B cell (primary cell): ENCODE measurements around the gene TPST2. TPM values are rescaled to one million over a fixed set of nuclear protein-coding genes. Genes with fewer than 3 reads are reported as not detected.

Source experiments
- ATAC-seq: fragments of 200-7000 bp; cut with Tn5 transposase; one replicate; pipeline ENCODE4 v1.10.0; 2021; ENCODE audit warnings: low read depth, mild to moderate bottlenecking, moderate number of reproducible peaks, moderate library complexity
- CTCF ChIA-PET: fragments of 350-600 bp; sonication (Branson Sonifier 250); formaldehyde crosslinking; loops from one replicate; lab custom pipeline; 2021; ENCODE audit warnings: antibody characterized with exemption, inconsistent platforms; lab: Charles Lee
- POLR2A ChIA-PET: fragments of 350-600 bp; sonication (Branson Sonifier 250); formaldehyde crosslinking; loops from one replicate; lab custom pipeline; 2021; ENCODE audit warnings: antibody characterized with exemption; lab: Charles Lee
- DNase-seq: peaks from one replicate; pipeline ENCODE4 v3.0.0; 2013
- H2AFZ ChIP-seq: 2 replicates; pipeline ENCODE4 v1.6.1; 2012; ENCODE audit warnings: mild to moderate bottlenecking, low read depth, low read length; ENCODE audit not compliant: insufficient read depth, poor library complexity, severe bottlenecking
- H3K27ac ChIP-seq, 2 donors: 1 replicate in 1 of 2; 2 replicates in 1 of 2; pipeline ENCODE4 v1.5.1; 2012 to 2013; ENCODE audit warnings: low read length in 2 of 2, mild to moderate bottlenecking in 2 of 2, moderate library complexity in 1 of 2
- H3K27me3 ChIP-seq, 4 experiments: fragments of 200-600 bp in 1 of 4; sonication (generic) in 1 of 4; replicated peaks in 1 of 4; 1 replicate in 2 of 4; 2 replicates in 2 of 4; pipeline versions ENCODE4 v1.6.1 to v1.7.0; 2013 to 2016; ENCODE audit warnings: low read length in 3 of 4, mild to moderate bottlenecking in 2 of 4, mixed read lengths in 1 of 4, moderate library complexity in 1 of 4; ENCODE audit not compliant: insufficient read depth in 4 of 4, control insufficient read depth in 3 of 4; ENCODE audit errors: control extremely low read depth in 1 of 4
- H3K36me3 ChIP-seq, 2 experiments: replicated peaks in 1 of 2; 1 replicate in 1 of 2; 2 replicates in 1 of 2; pipeline versions ENCODE4 v1.6.1 to v1.7.1; 2013; ENCODE audit warnings: low read length in 1 of 2; ENCODE audit not compliant: insufficient read depth in 2 of 2, control insufficient read depth in 1 of 2; ENCODE audit errors: control extremely low read depth in 1 of 2, extremely low read depth in 1 of 2
- H3K4me1 ChIP-seq, 2 donors: fragments of 200-600 bp in 1 of 2; sonication (generic) in 1 of 2; 1 replicate in 1 of 2; 2 replicates in 1 of 2; pipeline versions ENCODE4 v1.5.1 to v1.6.1; 2013 to 2017; ENCODE audit warnings: low read length in 2 of 2; ENCODE audit not compliant: control insufficient read depth in 2 of 2, insufficient read depth in 2 of 2
- H3K4me2 ChIP-seq: replicated peaks from 2 replicates; pipeline ENCODE3; 2012; ENCODE audit warnings: mild to moderate bottlenecking, low read depth, low read length; ENCODE audit not compliant: poor library complexity, severe bottlenecking
- H3K4me3 ChIP-seq, 5 experiments: fragments of 200-600 bp in 1 of 5; sonication (generic) in 1 of 5; 1 replicate in 3 of 5; 2 replicates in 2 of 5; pipeline versions ENCODE4 v1.5.1 to v1.7.0; 2011 to 2016; ENCODE audit warnings: low read length in 4 of 5, mild to moderate bottlenecking in 4 of 5, low read depth in 2 of 5, control low read depth in 1 of 5, moderate library complexity in 1 of 5; ENCODE audit not compliant: insufficient read depth in 1 of 5; ENCODE audit errors: control extremely low read depth in 1 of 5, extremely low read depth in 1 of 5
- H3K79me2 ChIP-seq: fragments of 200-600 bp; sonication (generic); one replicate; pipeline ENCODE4 v1.6.0; 2016; ENCODE audit warnings: low read length; ENCODE audit not compliant: control insufficient read depth, insufficient read depth
- H3K9ac ChIP-seq: fragments of 200-600 bp; sonication (generic); 2 replicates; pipeline ENCODE4 v1.6.1; 2017; ENCODE audit warnings: mild to moderate bottlenecking, low read length, moderate library complexity
- H3K9me3 ChIP-seq, 3 donors: one replicate each; pipeline versions ENCODE4 v1.6.1 to v1.7.1; 2013; ENCODE audit warnings: low read length in 2 of 3; ENCODE audit not compliant: control insufficient read depth in 2 of 3, insufficient read depth in 1 of 3; ENCODE audit errors: control extremely low read depth in 1 of 3
- H4K20me1 ChIP-seq: 2 replicates; pipeline ENCODE4 v1.6.0; 2012; ENCODE audit warnings: mild to moderate bottlenecking, low read length; ENCODE audit not compliant: insufficient read depth, control insufficient read depth, poor library complexity, severe bottlenecking
- H3K27ac Mint-ChIP-seq: one replicate; pipeline ENCODE4 v1.8.0; 2021; ENCODE audit warnings: mixed read lengths
- H3K27me3 Mint-ChIP-seq: one replicate; pipeline ENCODE4 v1.8.0; 2021; ENCODE audit warnings: mixed read lengths
- H3K4me1 Mint-ChIP-seq: one replicate; pipeline ENCODE4 v1.8.0; 2021; ENCODE audit warnings: mixed read lengths
- H3K4me3 Mint-ChIP-seq: one replicate; pipeline ENCODE4 v1.8.0; 2021; ENCODE audit warnings: mixed read lengths
- H3K9me3 Mint-ChIP-seq: one replicate; pipeline ENCODE4 v1.8.0; 2022; ENCODE audit warnings: mixed read lengths; ENCODE audit not compliant: insufficient read depth
- EZH2 ChIP-seq: IDR thresholded peaks from 2 replicates; pipeline ENCODE4 v1.6.1; 2012; ENCODE audit warnings: borderline replicate concordance, low read depth, mild to moderate bottlenecking, moderate library complexity, low read length; ENCODE audit not compliant: insufficient read depth, poor library complexity, severe bottlenecking
- WGBS: methylation state at CpG from one replicate; pipeline ENCODE4 v1.1.5; 2013; ENCODE audit warnings: missing lambda C conversion rate; ENCODE audit not compliant: insufficient coverage; 5-methylcytosine and 5-hydroxymethylcytosine counted together
- intact Hi-C: fragments of 100-400 bp; cut with micrococcal nuclease; formaldehyde crosslinking; loops from one replicate; pipeline ENCODE4 v1.10.0; 2022
- polyA plus RNA-seq: library from polyadenylated mRNA; depleted of rRNA; stranded (reverse); fragments of >200 nt; gene quantifications from 2 replicates; pipeline ENCODE4 v1.2.3, GENCODE V29; 2012
- total RNA-seq, 2 donors: library from RNA; stranded (reverse); fragments of 120-200 nt in 1 of 2; gene quantifications; 1 replicate in 1 of 2; 2 replicates in 1 of 2; pipeline versions ENCODE4 v1.2.3 to v1.2.4, GENCODE V29; 2013 to 2022
- TF ChIP-seq, protein P1 (sequence below): fragments of 200-600 bp; IDR thresholded peaks from one replicate; pipeline ENCODE4 v1.8.0; 2022; ENCODE audit warnings: antibody characterized with exemption, mild to moderate bottlenecking

Gene TPST2
- total and polyA plus RNA-seq, 2 donors (not counting 1 experiment from before 2014, with no cell fraction given) = 16.6 to 43.1 TPM

DNA sequence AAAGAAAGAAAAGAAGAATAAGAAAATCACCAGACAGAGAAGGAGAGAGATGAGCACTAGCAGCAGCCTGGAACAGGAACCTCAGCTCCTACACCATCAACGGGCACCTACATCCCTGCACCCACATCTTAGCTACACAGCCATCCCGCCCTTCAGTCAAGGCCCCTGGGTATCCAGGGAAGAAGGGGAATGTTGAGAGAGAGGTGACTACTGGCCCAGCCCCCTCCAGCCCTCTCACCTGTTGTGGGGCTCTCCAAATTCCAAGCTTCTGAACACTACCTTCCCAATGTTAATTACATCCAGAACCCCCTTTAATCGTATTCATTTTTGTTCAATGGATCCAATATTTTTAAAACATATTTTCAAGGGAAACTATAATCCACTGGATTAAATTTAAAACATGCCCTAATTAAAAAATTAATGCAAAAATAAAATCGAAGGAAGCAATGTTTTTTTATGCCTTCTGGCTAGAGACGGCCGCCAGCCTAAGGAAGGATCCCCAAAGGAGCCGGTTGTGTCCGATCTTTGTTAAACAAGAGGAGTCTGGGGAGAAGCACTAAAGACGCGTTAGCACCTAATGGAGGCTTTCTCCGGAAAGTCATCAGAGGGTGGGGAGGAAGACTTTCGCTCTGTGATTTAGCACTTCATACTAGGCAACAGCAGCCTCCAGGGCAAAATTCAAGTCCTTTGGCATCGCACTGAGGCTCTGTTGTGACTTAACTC is 9.5 kb downstream of the TPST2 start:
- Histone ChIP-seq H3K4me1 (peaks cover 20 to 28% of the 10 kb centered on the region in 2 donors), H3K4me2 (peak overlapping the region; percentile 88), H3K27ac (peak overlapping the region; percentile 50 to 83), H3K36me3 (peaks cover 0 to 3% of the 10 kb centered on the region in 2 experiments), H3K79me2 (peaks cover 55% of the 10 kb centered on the region), H3K27me3 (no peaks in the 10 kb centered on the region), H2AFZ (peak overlapping the region; percentile 83), H3K9me3 (no peaks in the 10 kb centered on the region), H3K4me3 (peak overlapping the region in 1 of 5 experiments; percentile 6), H4K20me1 (no peaks in the 10 kb centered on the region), H3K9ac (peak overlapping the region; percentile 56)
- ChIA-PET POLR2A (no interaction called here), CTCF (interaction anchor here (1.2 kb wide), 1 partner anchor 76 kb away, joined by 5 read pairs; no protein-coding TSS in a partner anchor)
- peak overlapping the region; percentile 98 for H3K27ac Mint-ChIP-seq
- intact Hi-C loops = no loop called here
- ATAC-seq (no peak), DNase-seq (no peak)
- no peaks in the 10 kb centered on the region for H3K27me3 Mint-ChIP-seq
- TF ChIP-seq, protein P1, sequence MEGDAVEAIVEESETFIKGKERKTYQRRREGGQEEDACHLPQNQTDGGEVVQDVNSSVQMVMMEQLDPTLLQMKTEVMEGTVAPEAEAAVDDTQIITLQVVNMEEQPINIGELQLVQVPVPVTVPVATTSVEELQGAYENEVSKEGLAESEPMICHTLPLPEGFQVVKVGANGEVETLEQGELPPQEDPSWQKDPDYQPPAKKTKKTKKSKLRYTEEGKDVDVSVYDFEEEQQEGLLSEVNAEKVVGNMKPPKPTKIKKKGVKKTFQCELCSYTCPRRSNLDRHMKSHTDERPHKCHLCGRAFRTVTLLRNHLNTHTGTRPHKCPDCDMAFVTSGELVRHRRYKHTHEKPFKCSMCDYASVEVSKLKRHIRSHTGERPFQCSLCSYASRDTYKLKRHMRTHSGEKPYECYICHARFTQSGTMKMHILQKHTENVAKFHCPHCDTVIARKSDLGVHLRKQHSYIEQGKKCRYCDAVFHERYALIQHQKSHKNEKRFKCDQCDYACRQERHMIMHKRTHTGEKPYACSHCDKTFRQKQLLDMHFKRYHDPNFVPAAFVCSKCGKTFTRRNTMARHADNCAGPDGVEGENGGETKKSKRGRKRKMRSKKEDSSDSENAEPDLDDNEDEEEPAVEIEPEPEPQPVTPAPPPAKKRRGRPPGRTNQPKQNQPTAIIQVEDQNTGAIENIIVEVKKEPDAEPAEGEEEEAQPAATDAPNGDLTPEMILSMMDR = no peak
- no peak for TF ChIP-seq EZH2
- peak overlapping the region; percentile 89 for H3K4me3 Mint-ChIP-seq
- 88% methylated on average over 10 of the region's 13 CpGs for WGBS
- no peaks in the 10 kb centered on the region for H3K9me3 Mint-ChIP-seq
- H3K4me1 Mint-ChIP-seq = peaks cover 45% of the 10 kb centered on the region

DNA sequence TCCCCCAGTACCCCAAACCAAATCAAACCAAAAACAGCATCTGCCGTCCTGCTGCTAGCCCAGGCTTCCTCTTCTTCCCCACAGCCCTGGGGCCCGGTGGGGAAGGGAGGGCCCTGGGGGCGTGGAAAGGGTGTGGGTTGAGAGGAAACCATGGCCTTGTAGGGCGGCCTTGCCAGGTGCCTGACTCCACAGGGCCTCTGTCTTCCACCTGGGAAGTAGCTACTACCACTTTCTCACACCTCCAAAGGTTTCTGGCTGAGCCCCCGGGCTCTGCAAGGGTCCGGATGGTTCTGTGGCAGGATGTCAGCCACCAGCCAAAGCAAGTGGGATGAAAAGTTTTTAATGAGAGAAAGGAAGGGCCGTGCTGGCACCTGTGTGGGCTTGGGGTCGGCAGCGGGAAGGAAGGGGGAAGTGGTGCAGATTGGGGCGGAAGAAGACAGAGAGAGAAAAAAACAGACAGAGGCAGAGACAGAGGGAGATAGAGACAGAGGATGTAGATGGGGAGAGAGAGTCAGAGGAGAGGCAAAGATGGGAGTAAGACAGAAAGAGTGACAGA is 10.5 kb downstream of the TPST2 start:
- Mint-ChIP-seq H3K27ac (peak overlapping the region; percentile 98), H3K4me3 (peak overlapping the region; percentile 89), H3K27me3 (no peaks in the 10 kb centered on the region), H3K4me1 (peaks cover 44% of the 10 kb centered on the region), H3K9me3 (no peaks in the 10 kb centered on the region)
- TF ChIP-seq, protein P1 = no peak
- no peak for TF ChIP-seq EZH2
- Histone ChIP-seq H3K27me3 (no peaks in the 10 kb centered on the region), H3K79me2 (peaks cover 51% of the 10 kb centered on the region), H3K36me3 (peaks cover 0 to 3% of the 10 kb centered on the region in 2 experiments), H4K20me1 (no peaks in the 10 kb centered on the region), H3K4me3 (peak overlapping the region in 4 of 5 experiments; percentile 11 to 53 (median 42)), H3K4me2 (peak overlapping the region; percentile 88), H2AFZ (peak overlapping the region; percentile 83), H3K9me3 (no peaks in the 10 kb centered on the region), H3K9ac (peak overlapping the region; percentile 56), H3K4me1 (peaks cover 20 to 28% of the 10 kb centered on the region in 2 donors), H3K27ac (peak overlapping the region; percentile 50 to 83)
- ATAC-seq (peak; percentile 96), DNase-seq (peak; percentile 74)
- intact Hi-C loops = loop anchor here (1.0 to 5.0 kb wide), 2 partner anchors 11 to 42 kb away; partner anchors contain the start of gene TPST2
- CTCF ChIA-PET = interaction anchor here (1.2 kb wide), 1 partner anchor 75 kb away, joined by 5 read pairs; no protein-coding TSS in a partner anchor
- under 1% methylated on average over 6 of the region's 10 CpGs for WGBS
- POLR2A ChIA-PET = no interaction called here
